Gastrocnemius medialis (tissue), 4 donors: Measurements from ENCODE around the gene MOSMO.

Source experiments
- CTCF ChIP-seq, 5 experiments: fragments of 450-650 bp in 3 of 5; fragments of 200-600 bp in 2 of 5; sonication (generic) in 2 of 5; IDR thresholded peaks in 4 of 5; conservative IDR thresholded peaks in 1 of 5; 1 replicate in 4 of 5; 2 replicates in 1 of 5; pipeline ENCODE4 v1.5.1; 2016 to 2019; ENCODE audit warnings: antibody characterized with exemption in 5 of 5, mild to moderate bottlenecking in 3 of 5, moderate library complexity in 3 of 5
- POLR2A ChIP-seq, 2 donors: fragments of 450-650 bp; IDR thresholded peaks; one replicate each; pipeline ENCODE4 v1.6.1; 2017; ENCODE audit warnings: antibody characterized with exemption in 2 of 2, mild to moderate bottlenecking in 2 of 2, moderate library complexity in 2 of 2

GRCh38 chr16:22070361-22071330 lies 62.7 kb downstream of the MOSMO start:
- TF ChIP-seq CTCF (IDR thresholded peaks at IDR 0.05 in 4 of 5, conservative IDR thresholded peaks at IDR 0.05 in 1 of 5) (no peak), POLR2A (IDR thresholded peaks at IDR 0.05) (no peak)
